Measurements from ENCODE around the gene DHX30. TPM values are rescaled to one million over a fixed set of nuclear protein-coding genes. Genes with fewer than 3 reads are reported as not detected.

Gene DHX30
- total and polyA plus RNA-seq, 9 of the 15 experiments (the other 6 are each of a cell fraction or from before 2014, with no cell fraction given): 12.3 to 158 (median 79.0) TPM

- TF ChIP-seq ZBTB5 (IDR thresholded peaks at IDR 0.05) (no peak), TCF15 (CRISPR knock-in tag; IDR thresholded peaks at IDR 0.05) (no peak), ZNF57 (CRISPR knock-in tag; IDR thresholded peaks at IDR 0.05) (peak; percentile 25; the same call in 1 of the 2 replicates), ZBTB33 (CRISPR knock-in tag; IDR thresholded peaks at IDR 0.05) (peak; percentile 73), ZNF316 (IDR thresholded peaks at IDR 0.05) (no peak), RAD51 (IDR thresholded peaks at IDR 0.05; ENCODE audit: borderline replicate concordance, low read depth) (no peak; the same call in 1 of the 2 replicates), XRCC5 (IDR thresholded peaks at IDR 0.05; ENCODE audit: low read depth, low read length) (peak; percentile 98; the same call in 1 of the 2 replicates), COPS2 (conservative IDR thresholded peaks at IDR 0.05) (no peak), CREB3 (tag; conservative IDR thresholded peaks at IDR 0.05; ENCODE audit: low read depth) (no peak), HDAC6 (IDR thresholded peaks at IDR 0.05; ENCODE audit: low read depth, low read length) (no peak), BRD4 (IDR thresholded peaks at IDR 0.05) (peak; percentile 97), ELK3 (CRISPR knock-in tag; IDR thresholded peaks at IDR 0.05) (no peak), YBX1 (IDR thresholded peaks at IDR 0.05) (no peak), FOXK1 (CRISPR knock-in tag; IDR thresholded peaks at IDR 0.05; ENCODE audit: borderline replicate concordance) (peak; percentile 56; the same call in 1 of the 2 replicates), UBTF (IDR thresholded peaks at IDR 0.05; ENCODE audit: borderline replicate concordance in 1 of 2, low read depth in 2 of 2, low read length in 2 of 2) (peak; percentile 93 to 95), CBX8 (IDR thresholded peaks at IDR 0.05; ENCODE audit: borderline replicate concordance, extremely low read depth, low read depth, low read length, poor library complexity, severe bottlenecking) (no peak), SP2 (IDR thresholded peaks at IDR 0.05; ENCODE audit: extremely low read depth, low read depth, low read length, poor library complexity, severe bottlenecking) (peak; percentile 92)
These were observed 21.9 kb downstream of the DHX30 start (continued) for GRCh38 chr3:47824541-47825473.
